MM.1S (cell line): ENCODE results near the gene EIF2AK3.
A peak's percentile ranks its signal among the peaks of the same experiment; 100 is the strongest.

ENCODE experiments used
- DNase-seq: peaks from one replicate; pipeline ENCODE4 v3.0.0-alpha.2; 2015
- H2AFZ ChIP-seq: fragments of 300-600 bp; sonication (generic); 2 replicates; pipeline ENCODE4 v1.6.0; 2016; ENCODE audit warnings: antibody characterized with exemption, low read length
- H3F3A ChIP-seq: fragments of 300-600 bp; sonication (generic); 2 replicates; pipeline ENCODE4 v1.6.1; 2016; ENCODE audit warnings: mild to moderate bottlenecking, antibody characterized with exemption, low read length, moderate library complexity, mixed read lengths; ENCODE audit not compliant: insufficient read depth
- H3K27ac ChIP-seq: fragments of 300-600 bp; sonication (generic); 2 replicates; pipeline ENCODE4 v1.5.1; 2016; ENCODE audit warnings: mild to moderate bottlenecking, low read length
- H3K27me3 ChIP-seq: fragments of 300-600 bp; sonication (generic); replicated peaks from 2 replicates; pipeline ENCODE4 v1.6.0; 2016; ENCODE audit warnings: low read length; ENCODE audit not compliant: insufficient read depth
- H3K36me3 ChIP-seq: fragments of 300-600 bp; sonication (generic); replicated peaks from 2 replicates; pipeline ENCODE4 v1.6.1; 2016; ENCODE audit warnings: mild to moderate bottlenecking, low read length, mixed read lengths; ENCODE audit not compliant: insufficient read depth
- H3K4me1 ChIP-seq: fragments of 300-600 bp; sonication (generic); 2 replicates; pipeline ENCODE4 v1.6.1; 2016; ENCODE audit warnings: low read length, mixed read lengths
- H3K4me2 ChIP-seq: fragments of 300-600 bp; sonication (generic); 2 replicates; pipeline ENCODE4 v1.6.0; 2016; ENCODE audit warnings: low read depth, low read length
- H3K4me3 ChIP-seq: fragments of 300-600 bp; sonication (generic); 2 replicates; pipeline ENCODE4 v1.5.1; 2016; ENCODE audit warnings: low read length, mixed read lengths
- H3K79me2 ChIP-seq: fragments of 300-600 bp; sonication (generic); 2 replicates; pipeline ENCODE4 v1.6.1; 2016; ENCODE audit warnings: mixed run types, low read length, mixed read lengths
- H3K9ac ChIP-seq: fragments of 300-600 bp; sonication (generic); 2 replicates; pipeline ENCODE4 v1.6.1; 2016; ENCODE audit warnings: low read length, mixed read lengths
- H3K9me2 ChIP-seq: fragments of 300-600 bp; sonication (generic); replicated peaks from 2 replicates; pipeline ENCODE4 v1.6.1; 2016; ENCODE audit warnings: mild to moderate bottlenecking, low read length, mixed read lengths; ENCODE audit not compliant: insufficient read depth
- H3K9me3 ChIP-seq: fragments of 300-600 bp; sonication (generic); replicated peaks from 2 replicates; pipeline ENCODE4 v1.6.1; 2016; ENCODE audit warnings: mild to moderate bottlenecking, low read length, mixed read lengths; ENCODE audit not compliant: insufficient read depth
- H4K20me1 ChIP-seq: fragments of 300-600 bp; sonication (generic); 2 replicates; pipeline ENCODE4 v1.6.1; 2016; ENCODE audit warnings: mild to moderate bottlenecking, low read length, moderate library complexity, mixed read lengths; ENCODE audit not compliant: insufficient read depth
- CTCF ChIP-seq: fragments of 300-600 bp; sonication (generic); IDR thresholded peaks from 2 replicates; pipeline ENCODE4 v1.5.1; 2016; ENCODE audit warnings: antibody characterized with exemption, low read length, mixed read lengths
- EZH2 ChIP-seq: fragments of 300-600 bp; sonication (generic); optimal IDR thresholded peaks from 2 replicates; pipeline ENCODE3; 2017; ENCODE audit warnings: low read depth, mild to moderate bottlenecking, antibody characterized with exemption, low read length, mixed read lengths
- EZH2phosphoT487 ChIP-seq: fragments of 300-600 bp; sonication (generic); IDR thresholded peaks from 2 replicates; pipeline ENCODE4 v1.6.1; 2018; ENCODE audit warnings: antibody characterized with exemption, low read length

EIF2AK3 gene

DNA sequence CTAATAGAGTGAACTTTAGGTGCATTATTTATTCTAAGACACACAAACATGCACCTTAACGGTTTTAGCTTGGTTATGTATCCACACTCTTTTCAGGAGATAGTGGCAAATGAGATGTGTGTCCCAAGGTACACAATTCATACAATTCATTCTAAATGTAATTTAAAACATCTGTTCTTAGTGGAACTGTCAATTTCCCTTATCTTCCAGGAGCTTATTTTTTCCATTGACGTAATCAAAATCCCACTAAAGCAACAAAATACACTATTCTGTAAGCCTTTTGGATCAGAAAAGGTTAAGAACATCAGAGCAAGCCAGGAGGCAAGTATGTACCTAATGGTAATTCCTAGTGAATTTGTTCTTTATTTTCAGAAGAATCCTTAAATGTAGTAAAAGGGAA is 19.8 kb downstream of the EIF2AK3 start:
- Histone ChIP-seq H3F3A (peaks cover 65% of the 10 kb centered on the region), H4K20me1 (no peaks in the 10 kb centered on the region), H3K9me2 (no peaks in the 10 kb centered on the region), H3K79me2 (peaks cover 93% of the 10 kb centered on the region), H3K4me3 (peak overlapping the region; percentile 21), H3K4me1 (peaks cover 79% of the 10 kb centered on the region), H3K9me3 (no peaks in the 10 kb centered on the region), H3K9ac (peak overlapping the region; percentile 51), H2AFZ (no peak overlapping the region), H3K27me3 (no peaks in the 10 kb centered on the region), H3K36me3 (no peaks in the 10 kb centered on the region; the same call in 1 of the 2 replicates), H3K27ac (peak overlapping the region; percentile 88), H3K4me2 (peak overlapping the region; percentile 60)
- TF ChIP-seq CTCF: no peak
- TF ChIP-seq EZH2phosphoT487: no peak
- no peak for TF ChIP-seq EZH2
- no peak for DNase-seq

DNA sequence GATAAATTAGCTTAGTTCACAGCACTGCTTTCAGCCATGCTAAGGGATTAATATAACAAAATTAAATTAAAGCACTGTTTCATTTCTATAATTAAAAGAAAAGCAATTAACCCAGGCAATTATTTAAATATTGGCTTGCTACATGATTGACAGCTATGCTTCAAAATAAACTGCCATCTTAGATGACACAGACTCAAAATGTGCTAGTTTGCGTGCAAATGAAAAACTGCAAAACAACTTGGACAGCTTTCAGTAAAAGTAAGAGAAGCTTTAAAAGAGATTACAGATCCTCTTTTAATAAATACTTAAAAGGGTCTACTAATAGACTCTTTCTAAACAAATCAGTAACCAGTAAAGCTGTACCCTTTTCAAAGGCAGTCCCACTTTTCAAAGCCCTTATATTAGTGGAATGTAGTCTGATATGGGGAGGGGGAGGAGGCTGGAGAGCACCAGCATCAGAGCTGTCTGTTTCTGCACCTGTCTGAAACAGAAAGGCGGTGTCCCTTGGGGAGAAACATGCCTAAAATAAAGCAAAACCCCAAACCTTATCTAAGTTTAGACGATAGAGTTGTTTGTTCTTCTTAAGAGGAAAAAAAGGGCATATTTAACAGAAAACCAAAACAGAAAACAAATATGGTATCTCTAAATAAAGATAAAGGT is 20.8 kb downstream of the EIF2AK3 start:
- H2AFZ ChIP-seq: no peak overlapping the region
- H3K9me3 ChIP-seq: no peaks in the 10 kb centered on the region
- H3K36me3 ChIP-seq: no peaks in the 10 kb centered on the region
- no peaks in the 10 kb centered on the region for H4K20me1 ChIP-seq
- peaks cover 91% of the 10 kb centered on the region for H3K79me2 ChIP-seq
- peak; percentile 80 for DNase-seq
- peaks cover 65% of the 10 kb centered on the region for H3F3A ChIP-seq
- peak overlapping the region; percentile 33 for H3K4me3 ChIP-seq
- H3K27me3 ChIP-seq: no peaks in the 10 kb centered on the region
- H3K27ac ChIP-seq: peak overlapping the region; percentile 88
- H3K9ac ChIP-seq: peak overlapping the region; percentile 51
- H3K4me1 ChIP-seq: peaks cover 78% of the 10 kb centered on the region
- H3K9me2 ChIP-seq: no peaks in the 10 kb centered on the region
- TF ChIP-seq CTCF (no peak), EZH2phosphoT487 (no peak), EZH2 (no peak)
- H3K4me2 ChIP-seq: peak overlapping the region; percentile 60

DNA sequence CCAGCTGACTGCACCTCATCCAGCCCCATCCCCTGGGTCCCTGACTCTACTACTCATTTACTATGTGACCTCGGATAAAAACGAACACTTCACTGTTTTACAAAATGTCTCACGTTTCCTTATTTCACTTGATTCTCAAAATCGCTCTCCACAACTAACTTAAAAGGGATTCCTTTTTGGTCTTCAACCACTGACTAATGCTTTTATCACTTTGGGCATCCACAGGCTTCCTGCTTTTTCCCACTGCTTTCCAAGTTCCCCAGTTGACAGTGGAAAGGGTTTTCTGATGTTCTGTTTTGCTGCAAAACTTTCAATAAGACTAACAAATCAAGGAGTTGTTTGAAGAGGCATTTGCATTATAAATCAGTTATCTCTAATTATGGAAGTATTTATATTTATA is 24.1 kb downstream of the EIF2AK3 start:
- DNase-seq: no peak
- Histone ChIP-seq H3K4me3 (no peak overlapping the region), H3K4me1 (peaks cover 86% of the 10 kb centered on the region), H3K9me2 (no peaks in the 10 kb centered on the region), H4K20me1 (no peaks in the 10 kb centered on the region; the same call in 1 of the 2 replicates), H3K9ac (no peak overlapping the region), H3K4me2 (no peak overlapping the region), H2AFZ (no peak overlapping the region), H3K27ac (peak overlapping the region; percentile 36; the same call in 1 of the 2 replicates), H3K36me3 (no peaks in the 10 kb centered on the region; the same call in 1 of the 2 replicates), H3F3A (peaks cover 53% of the 10 kb centered on the region), H3K79me2 (peaks cover 90% of the 10 kb centered on the region), H3K9me3 (no peaks in the 10 kb centered on the region), H3K27me3 (no peaks in the 10 kb centered on the region)
- no peak for TF ChIP-seq EZH2phosphoT487

DNA sequence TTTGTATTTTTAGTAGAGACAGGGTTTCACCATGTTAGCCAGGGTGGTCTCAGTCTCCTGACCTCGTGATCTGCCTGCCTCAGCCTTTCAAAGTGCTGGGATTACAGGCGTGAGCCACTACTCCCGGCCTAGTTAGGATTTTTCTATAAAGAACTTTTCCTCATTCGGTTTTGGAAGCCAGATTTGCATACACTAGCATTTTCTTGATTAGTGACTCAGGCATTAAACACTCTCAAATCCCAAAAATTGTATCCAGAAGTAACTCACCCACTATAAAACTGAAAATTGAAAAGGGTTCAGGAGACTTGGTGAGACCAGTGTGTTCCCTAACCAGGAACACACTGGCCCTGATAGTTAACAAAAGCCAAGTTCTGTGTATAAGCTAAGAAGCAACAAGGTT is 25.2 kb downstream of the EIF2AK3 start:
- no peaks in the 10 kb centered on the region for H3K9me2 ChIP-seq
- peak overlapping the region; percentile 36; the same call in 1 of the 2 replicates for H3K27ac ChIP-seq
- no peaks in the 10 kb centered on the region; the same call in 1 of the 2 replicates for H4K20me1 ChIP-seq
- peaks cover 75% of the 10 kb centered on the region for H3K4me1 ChIP-seq
- H3K4me3 ChIP-seq: no peak overlapping the region
- peaks cover 42% of the 10 kb centered on the region for H3F3A ChIP-seq
- no peak overlapping the region for H3K9ac ChIP-seq
- TF ChIP-seq CTCF (no peak), EZH2 (no peak), EZH2phosphoT487 (no peak)
- peaks cover 90% of the 10 kb centered on the region for H3K79me2 ChIP-seq
- H2AFZ ChIP-seq: no peak overlapping the region
- no peaks in the 10 kb centered on the region; the same call in 1 of the 2 replicates for H3K36me3 ChIP-seq
- no peak for DNase-seq
- no peaks in the 10 kb centered on the region for H3K9me3 ChIP-seq
- no peaks in the 10 kb centered on the region for H3K27me3 ChIP-seq
- H3K4me2 ChIP-seq: no peak overlapping the region
